GM23248 (cell line): Measurements from ENCODE around the gene RICTOR. TPM values are rescaled to one million over a fixed set of nuclear protein-coding genes. Genes with fewer than 3 reads are reported as not detected.

Experiments
- DNase-seq: peaks from one replicate; pipeline ENCODE4 v3.0.0-alpha.2; 2015
- H2AFZ ChIP-seq: fragments of 200-600 bp; sonication (generic); 2 replicates; pipeline ENCODE4 v1.6.1; 2016; ENCODE audit warnings: antibody characterized with exemption
- H3F3A ChIP-seq: fragments of 200-600 bp; sonication (generic); 2 replicates; pipeline ENCODE4 v1.6.1; 2016; ENCODE audit warnings: mild to moderate bottlenecking, antibody characterized with exemption, mixed run types; ENCODE audit not compliant: insufficient read depth
- H3K27ac ChIP-seq: fragments of 200-600 bp; sonication (generic); 2 replicates; pipeline ENCODE4 v1.5.1; 2016; ENCODE audit warnings: mild to moderate bottlenecking
- H3K27me3 ChIP-seq: fragments of 200-600 bp; sonication (generic); replicated peaks from 2 replicates; pipeline ENCODE4 v1.6.1; 2016; ENCODE audit warnings: mild to moderate bottlenecking; ENCODE audit not compliant: insufficient read depth
- H3K36me3 ChIP-seq: fragments of 200-600 bp; sonication (generic); 2 replicates; pipeline ENCODE4 v1.6.1; 2016; ENCODE audit warnings: low read depth, mild to moderate bottlenecking
- H3K4me1 ChIP-seq: fragments of 200-600 bp; sonication (generic); 2 replicates; pipeline ENCODE4 v1.6.1; 2016; ENCODE audit warnings: mild to moderate bottlenecking; ENCODE audit not compliant: insufficient read depth
- H3K4me2 ChIP-seq: fragments of 200-600 bp; sonication (generic); one replicate; pipeline ENCODE4 v1.6.1; 2016; ENCODE audit warnings: mild to moderate bottlenecking; ENCODE audit not compliant: unreplicated experiment
- H3K4me3 ChIP-seq: fragments of 200-600 bp; sonication (generic); 2 replicates; pipeline ENCODE4 v1.5.1; 2016; ENCODE audit warnings: mild to moderate bottlenecking
- H3K79me2 ChIP-seq: fragments of 200-600 bp; sonication (generic); 2 replicates; pipeline ENCODE4 v1.6.1; 2016; ENCODE audit warnings: mild to moderate bottlenecking; ENCODE audit not compliant: insufficient read depth
- H3K9ac ChIP-seq: fragments of 200-600 bp; sonication (generic); 2 replicates; pipeline ENCODE4 v1.6.1; 2016; ENCODE audit warnings: mild to moderate bottlenecking
- H3K9me2 ChIP-seq: fragments of 200-600 bp; sonication (generic); 2 replicates; pipeline ENCODE4 v1.6.1; 2016; ENCODE audit warnings: mixed run types, mild to moderate bottlenecking, moderate library complexity; ENCODE audit not compliant: insufficient read depth
- H3K9me3 ChIP-seq: fragments of 200-600 bp; sonication (generic); one replicate; pipeline ENCODE4 v1.6.1; 2017; ENCODE audit warnings: low read depth
- H4K20me1 ChIP-seq: fragments of 200-600 bp; sonication (generic); 2 replicates; pipeline ENCODE4 v1.6.0; 2016; ENCODE audit not compliant: insufficient read depth
- EZH2 ChIP-seq: fragments of 200-600 bp; sonication (generic); IDR thresholded peaks from 2 replicates; pipeline ENCODE4 v1.6.1; 2018; ENCODE audit warnings: antibody characterized with exemption, mild to moderate bottlenecking; ENCODE audit not compliant: insufficient read depth, poor library complexity, severe bottlenecking
- EZH2phosphoT487 ChIP-seq: fragments of 200-600 bp; sonication (generic); IDR thresholded peaks from 2 replicates; pipeline ENCODE4 v1.6.1; 2018; ENCODE audit warnings: antibody characterized with exemption, moderate library complexity, mild to moderate bottlenecking, low read depth; ENCODE audit not compliant: insufficient read depth
- WGBS, 2 experiments: methylation state at CpG; one replicate each; pipeline ENCODE4 v1.1.6; 2015 to 2017; ENCODE audit warnings: low lambda C conversion rate in 2 of 2, low coverage in 1 of 2; ENCODE audit errors: missing lambda C conversion rate in 2 of 2; 5-methylcytosine and 5-hydroxymethylcytosine counted together
- in situ Hi-C: fragments of 300-500 bp; cut with MboI; formaldehyde crosslinking; loops from 2 replicates; pipeline ENCODE4 v1.15.0; 2020
- polyA plus RNA-seq: library from polyadenylated mRNA; unstranded; fragments of >200 nt; fragmentation: Nextera tagmentation; extraction: Ambion mirVana; gene quantifications from 2 replicates; pipeline ENCODE4 v1.2.1, GENCODE V29; 2016
- total RNA-seq: library from RNA; depleted of rRNA; stranded (reverse); fragments of >200 nt; shearing (Covaris generic); gene quantifications from 2 replicates; pipeline ENCODE4 v1.2.3, GENCODE V29; 2014

The RICTOR gene
- total and polyA plus RNA-seq, 2 experiments from 2014 or later = 5.7 to 12.5 TPM

- H3K9ac ChIP-seq = no peak overlapping the region
- no peaks in the 10 kb centered on the region for H3K36me3 ChIP-seq
- no peak overlapping the region for H2AFZ ChIP-seq
- H3K4me2 ChIP-seq = no peak overlapping the region
- no peak overlapping the region for H3K4me3 ChIP-seq
- no peaks in the 10 kb centered on the region for H3K79me2 ChIP-seq
- no peaks in the 10 kb centered on the region for H3K27me3 ChIP-seq
- H3K9me3 ChIP-seq = no peaks in the 10 kb centered on the region
- peaks cover 17% of the 10 kb centered on the region for H3K4me1 ChIP-seq
- H3F3A ChIP-seq = peaks cover 8% of the 10 kb centered on the region; the same call in 1 of the 2 replicates
- H3K9me2 ChIP-seq = no peaks in the 10 kb centered on the region
- 75 to 77% methylated on average over 4 of the region's 4 CpGs for WGBS, 2 experiments
- H4K20me1 ChIP-seq = no peaks in the 10 kb centered on the region
- in situ Hi-C loops = no loop called here
- TF ChIP-seq EZH2phosphoT487 (no peak), EZH2 (no peak)
- no peak for DNase-seq
- no peak overlapping the region for H3K27ac ChIP-seq
Measured at GRCh38 chr5:39092581-39093351, 18.6 kb upstream of the RICTOR start.

- H2AFZ ChIP-seq = no peak overlapping the region
- H3K9ac ChIP-seq = no peak overlapping the region
- H3K27ac ChIP-seq = no peak overlapping the region
- no peak overlapping the region for H3K4me3 ChIP-seq
- H3K36me3 ChIP-seq = no peaks in the 10 kb centered on the region
- 92% methylated on average over 7 of the region's 7 CpGs for WGBS, 2 experiments
- no peak overlapping the region for H3K4me2 ChIP-seq
- in situ Hi-C loops = no loop called here
- H3K79me2 ChIP-seq = no peaks in the 10 kb centered on the region
- peaks cover 8% of the 10 kb centered on the region; the same call in 1 of the 2 replicates for H3F3A ChIP-seq
- no peaks in the 10 kb centered on the region for H4K20me1 ChIP-seq
- TF ChIP-seq EZH2 (no peak), EZH2phosphoT487 (no peak)
- H3K4me1 ChIP-seq = peaks cover 17% of the 10 kb centered on the region
- H3K9me3 ChIP-seq = no peaks in the 10 kb centered on the region
- H3K9me2 ChIP-seq = no peaks in the 10 kb centered on the region
- H3K27me3 ChIP-seq = no peaks in the 10 kb centered on the region
- no peak for DNase-seq
Measured at GRCh38 chr5:39091940-39092580, 17.9 kb upstream of the RICTOR start.

- no peaks in the 10 kb centered on the region for H3K4me1 ChIP-seq
- TF ChIP-seq EZH2 = no peak
- no peak for TF ChIP-seq EZH2phosphoT487
Measured at GRCh38 chr5:39083968-39084367, 9.8 kb upstream of the RICTOR start.

GRCh38 chr5:39082995-39083394 lies 8.8 kb upstream of the RICTOR start:
- no peak overlapping the region for H3K27ac ChIP-seq
- H3K9me3 ChIP-seq = no peaks in the 10 kb centered on the region
- H3K79me2 ChIP-seq = no peaks in the 10 kb centered on the region
- H4K20me1 ChIP-seq = no peaks in the 10 kb centered on the region
- no peaks in the 10 kb centered on the region for H3K9me2 ChIP-seq
- H3K4me3 ChIP-seq = no peak overlapping the region
- H3K4me1 ChIP-seq = no peaks in the 10 kb centered on the region
- H3K9ac ChIP-seq = no peak overlapping the region
- H3K27me3 ChIP-seq = no peaks in the 10 kb centered on the region
- DNase-seq = no peak
- no peak overlapping the region for H3K4me2 ChIP-seq
- no peak overlapping the region for H2AFZ ChIP-seq
- TF ChIP-seq EZH2phosphoT487 (no peak), EZH2 (no peak)
- no peaks in the 10 kb centered on the region for H3K36me3 ChIP-seq
- H3F3A ChIP-seq = no peaks in the 10 kb centered on the region
- 88 to 96% methylated on average over 3 of the region's 3 CpGs for WGBS, 2 experiments
- in situ Hi-C loops = no loop called here

More at GRCh38 chr5:39083968-39084367, 9.8 kb upstream of the RICTOR start:
- Histone ChIP-seq H3K4me2 (no peak overlapping the region), H3K27ac (no peak overlapping the region), H3K79me2 (no peaks in the 10 kb centered on the region), H2AFZ (no peak overlapping the region), H3K27me3 (no peaks in the 10 kb centered on the region), H3K9me2 (no peaks in the 10 kb centered on the region), H3K4me3 (no peak overlapping the region), H4K20me1 (no peaks in the 10 kb centered on the region), H3K9ac (no peak overlapping the region), H3K9me3 (no peaks in the 10 kb centered on the region), H3K36me3 (no peaks in the 10 kb centered on the region), H3F3A (no peaks in the 10 kb centered on the region)
- 92 to 94% methylated on average over 1 of the region's 1 CpG for WGBS, 2 experiments
- no peak for DNase-seq
- in situ Hi-C loops = no loop called here
